Thyroid gland (tissue), 4 donors: ENCODE measurements around the gene CD80. TPM values are rescaled to one million over a fixed set of nuclear protein-coding genes. Genes with fewer than 3 reads are reported as not detected.

ENCODE experiments used
- DNase-seq, 2 donors: peaks; one replicate each; pipeline ENCODE4 v3.0.0-alpha.2; 2019
- H3K27ac ChIP-seq, 3 donors: fragments of 200-600 bp; sonication (generic); 1 replicate in 2 of 3; 2 replicates in 1 of 3; pipeline ENCODE4 v1.5.1; 2016 to 2019; ENCODE audit warnings: mild to moderate bottlenecking in 1 of 3, moderate library complexity in 1 of 3
- H3K27me3 ChIP-seq: fragments of 200-600 bp; sonication (generic); one replicate; pipeline ENCODE4 v1.5.1; 2019
- H3K36me3 ChIP-seq, 2 donors: fragments of 200-600 bp; sonication (generic); one replicate each; pipeline ENCODE4 v1.5.1; 2016 to 2019
- H3K4me1 ChIP-seq, 2 donors: fragments of 200-600 bp; sonication (generic); one replicate each; pipeline ENCODE4 v1.5.1; 2017 to 2019
- H3K4me3 ChIP-seq, 3 donors: fragments of 200-600 bp; sonication (generic); replicated peaks in 1 of 3; 1 replicate in 2 of 3; 2 replicates in 1 of 3; pipeline ENCODE4 v1.5.1; 2016; ENCODE audit warnings: mild to moderate bottlenecking in 1 of 3
- H3K9me3 ChIP-seq: fragments of 200-600 bp; sonication (generic); one replicate; pipeline ENCODE4 v1.5.1; 2017
- CTCF ChIP-seq, 6 experiments: fragments of 200-600 bp in 3 of 6; fragments of 450-650 bp in 3 of 6; sonication (generic) in 3 of 6; IDR thresholded peaks; one replicate each; pipeline ENCODE4 v1.5.1; 2016 to 2019; ENCODE audit warnings: antibody characterized with exemption in 6 of 6, mild to moderate bottlenecking in 2 of 6, inconsistent platforms in 1 of 6, moderate library complexity in 1 of 6
- POLR2A ChIP-seq, 2 donors: fragments of 450-650 bp; IDR thresholded peaks; one replicate each; pipeline ENCODE4 v1.6.1; 2017; ENCODE audit warnings: antibody characterized with exemption in 2 of 2, mild to moderate bottlenecking in 2 of 2, moderate library complexity in 1 of 2
- WGBS, 2 donors: methylation state at CpG; one replicate each; pipeline ENCODE4 v1.1.5; 2017; 5-methylcytosine and 5-hydroxymethylcytosine counted together
- intact Hi-C: fragments of 100-400 bp; cut with DNase I; formaldehyde crosslinking; loops from one replicate; pipeline ENCODE4 v1.15.1; 2023
- total RNA-seq, 4 donors: library from RNA; depleted of rRNA; stranded (reverse); fragments of >200 nt; gene quantifications; one replicate each; pipeline ENCODE4 v1.2.3, GENCODE V29; 2016

Gene CD80
- total RNA-seq, 4 donors from 2014 or later = 0.83 to 2.3 (median 1.1) TPM

- Histone ChIP-seq H3K27ac (no peak overlapping the region), H3K27me3 (no peaks in the 10 kb centered on the region), H3K36me3 (no peaks in the 10 kb centered on the region), H3K9me3 (no peaks in the 10 kb centered on the region), H3K4me3 (no peak overlapping the region), H3K4me1 (no peaks in the 10 kb centered on the region)
- intact Hi-C loops = no loop called here
- TF ChIP-seq CTCF (IDR thresholded peaks at IDR 0.05) (no peak), POLR2A (IDR thresholded peaks at IDR 0.05) (no peak)
- WGBS, 2 donors = 71 to 86% methylated on average over 1 of the region's 1 CpG
- no peak for DNase-seq
Measured at GRCh38 chr3:119590706-119591105, 31.3 kb upstream of the CD80 start.

- Histone ChIP-seq H3K27ac (no peak overlapping the region), H3K9me3 (no peaks in the 10 kb centered on the region), H3K4me3 (no peak overlapping the region), H3K27me3 (no peaks in the 10 kb centered on the region), H3K36me3 (no peaks in the 10 kb centered on the region), H3K4me1 (no peaks in the 10 kb centered on the region)
- no peak for DNase-seq
- TF ChIP-seq CTCF (IDR thresholded peaks at IDR 0.05) = no peak
- no peak for TF ChIP-seq POLR2A (IDR thresholded peaks at IDR 0.05)
- intact Hi-C loops = no loop called here
- WGBS, 2 donors = 62 to 65% methylated on average over 6 of the region's 6 CpGs
Measured at GRCh38 chr3:119589102-119589773, 29.8 kb upstream of the CD80 start.

GRCh38 chr3:119588112-119588511, 28.7 kb upstream of the CD80 start:
- no peak for TF ChIP-seq CTCF (IDR thresholded peaks at IDR 0.05)
- no peak for TF ChIP-seq POLR2A (IDR thresholded peaks at IDR 0.05)
- H3K9me3 ChIP-seq = no peaks in the 10 kb centered on the region
- WGBS, 2 donors = 76 to 78% methylated on average over 3 of the region's 3 CpGs
- intact Hi-C loops = no loop called here
- H3K36me3 ChIP-seq = no peaks in the 10 kb centered on the region
- DNase-seq = peak; percentile 14 to 26
- H3K27me3 ChIP-seq = no peaks in the 10 kb centered on the region
- no peaks in the 10 kb centered on the region for H3K4me1 ChIP-seq
- no peak overlapping the region for H3K27ac ChIP-seq
- H3K4me3 ChIP-seq = no peak overlapping the region

GRCh38 chr3:119586733-119587172, 27.3 kb upstream of the CD80 start:
- no peaks in the 10 kb centered on the region for H3K4me1 ChIP-seq
- H3K9me3 ChIP-seq = no peaks in the 10 kb centered on the region
- no peaks in the 10 kb centered on the region for H3K27me3 ChIP-seq
- intact Hi-C loops = no loop called here
- no peak for DNase-seq
- H3K36me3 ChIP-seq = no peaks in the 10 kb centered on the region
- H3K4me3 ChIP-seq = no peak overlapping the region
- WGBS, 2 donors = 91 to 95% methylated on average over 3 of the region's 3 CpGs
- H3K27ac ChIP-seq = no peak overlapping the region
- no peak for TF ChIP-seq CTCF (IDR thresholded peaks at IDR 0.05)
- TF ChIP-seq POLR2A (IDR thresholded peaks at IDR 0.05) = no peak

- H3K27ac ChIP-seq = no peak overlapping the region
- intact Hi-C loops = no loop called here
- DNase-seq = no peak
Measured at GRCh38 chr3:119585856-119586570, 26.6 kb upstream of the CD80 start.

More at GRCh38 chr3:119585856-119586570, 26.6 kb upstream of the CD80 start:
- Histone ChIP-seq H3K4me1 (no peaks in the 10 kb centered on the region), H3K4me3 (no peak overlapping the region), H3K27me3 (no peaks in the 10 kb centered on the region), H3K9me3 (no peaks in the 10 kb centered on the region), H3K36me3 (no peaks in the 10 kb centered on the region)
- 89 to 95% methylated on average over 11 of the region's 11 CpGs for WGBS, 2 donors
- TF ChIP-seq CTCF (IDR thresholded peaks at IDR 0.05) = no peak
- TF ChIP-seq POLR2A (IDR thresholded peaks at IDR 0.05) = no peak
